DOHH2 (cell line): ENCODE results near the gene QKI.

Source experiments
- H3F3A ChIP-seq: fragments of 200-600 bp; sonication (generic), shearing (Covaris generic); 2 replicates; pipeline ENCODE4 v1.6.0; 2016; ENCODE audit warnings: antibody characterized with exemption, mild to moderate bottlenecking; ENCODE audit not compliant: control insufficient read depth, insufficient read depth
- H3K27ac ChIP-seq: fragments of 200-600 bp; sonication (generic); 2 replicates; pipeline ENCODE4 v1.5.1; 2014; ENCODE audit warnings: low read depth, mild to moderate bottlenecking, low read length, moderate library complexity
- H3K27me3 ChIP-seq: fragments of 200-600 bp; sonication (generic); 2 replicates; pipeline ENCODE4 v1.6.1; 2014; ENCODE audit warnings: mild to moderate bottlenecking, low read length, mixed read lengths; ENCODE audit not compliant: control insufficient read depth
- H3K36me3 ChIP-seq: fragments of 200-600 bp; sonication (generic); 2 replicates; pipeline ENCODE4 v1.6.1; 2014; ENCODE audit warnings: mild to moderate bottlenecking, low read length, moderate library complexity, mixed read lengths; ENCODE audit not compliant: control insufficient read depth
- H3K4me1 ChIP-seq: fragments of 200-600 bp; sonication (generic); 2 replicates; pipeline ENCODE4 v1.6.1; 2014; ENCODE audit warnings: mild to moderate bottlenecking, low read length, mixed read lengths; ENCODE audit not compliant: control insufficient read depth
- H3K4me2 ChIP-seq: fragments of 200-600 bp; sonication (generic); 2 replicates; pipeline ENCODE4 v1.6.0; 2014; ENCODE audit warnings: mild to moderate bottlenecking, low read length, moderate library complexity
- H3K4me3 ChIP-seq: fragments of 200-600 bp; sonication (generic); 2 replicates; pipeline ENCODE4 v1.5.1; 2014; ENCODE audit warnings: mild to moderate bottlenecking, low read length, mixed read lengths
- H3K79me2 ChIP-seq: fragments of 200-600 bp; sonication (generic); 2 replicates; pipeline ENCODE4 v1.6.1; 2014; ENCODE audit warnings: mild to moderate bottlenecking, low read length, mixed read lengths; ENCODE audit not compliant: control insufficient read depth
- H3K9me2 ChIP-seq: fragments of 200-600 bp; sonication (generic); replicated peaks from 2 replicates; pipeline ENCODE4 v1.6.1; 2014; ENCODE audit warnings: mild to moderate bottlenecking, low read length, mixed read lengths; ENCODE audit not compliant: control insufficient read depth
- H3K9me3 ChIP-seq: fragments of 200-600 bp; sonication (generic); 2 replicates; pipeline ENCODE4 v1.6.1; 2014; ENCODE audit warnings: antibody characterized with exemption, low read length, mixed read lengths; ENCODE audit not compliant: control insufficient read depth, insufficient read depth
- H4K20me1 ChIP-seq: fragments of 200-600 bp; sonication (generic); 2 replicates; pipeline ENCODE4 v1.6.0; 2014; ENCODE audit warnings: low read depth, mild to moderate bottlenecking, antibody characterized with exemption, low read length, moderate library complexity; ENCODE audit not compliant: control insufficient read depth, insufficient read depth
- CTCF ChIP-seq: fragments of 200-600 bp; sonication (generic); IDR thresholded peaks from one replicate; pipeline ENCODE4 v1.5.1; 2014; ENCODE audit warnings: antibody characterized with exemption, mild to moderate bottlenecking, low read depth, low read length; ENCODE audit not compliant: poor library complexity, severe bottlenecking
- EZH2phosphoT487 ChIP-seq: fragments of 200-600 bp; sonication (generic); IDR thresholded peaks from 2 replicates; pipeline ENCODE4 v1.6.1; 2017; ENCODE audit warnings: borderline replicate concordance, mild to moderate bottlenecking, antibody characterized with exemption, low read length, moderate library complexity, mixed read lengths

The QKI gene

GRCh38 chr6:163423696-163424095 lies 9.2 kb downstream of the QKI start:
- Histone ChIP-seq H3K36me3 (no peaks in the 10 kb centered on the region), H3K79me2 (peaks cover 99% of the 10 kb centered on the region), H3F3A (no peaks in the 10 kb centered on the region), H3K9me3 (no peaks in the 10 kb centered on the region), H3K4me2 (no peak overlapping the region), H3K27me3 (no peaks in the 10 kb centered on the region), H3K9me2 (no peaks in the 10 kb centered on the region), H3K4me1 (peaks cover 18% of the 10 kb centered on the region), H3K27ac (no peak overlapping the region), H4K20me1 (peaks cover 39% of the 10 kb centered on the region), H3K4me3 (no peak overlapping the region)
- TF ChIP-seq EZH2phosphoT487: no peak
- TF ChIP-seq CTCF: no peak

GRCh38 chr6:163427498-163428254 lies 13.2 kb downstream of the QKI start:
- Histone ChIP-seq H4K20me1 (peaks cover 32% of the 10 kb centered on the region), H3F3A (no peaks in the 10 kb centered on the region), H3K27me3 (no peaks in the 10 kb centered on the region), H3K27ac (no peak overlapping the region), H3K36me3 (no peaks in the 10 kb centered on the region), H3K4me2 (no peak overlapping the region), H3K79me2 (peaks cover 99% of the 10 kb centered on the region), H3K9me2 (no peaks in the 10 kb centered on the region), H3K9me3 (no peaks in the 10 kb centered on the region), H3K4me1 (0 out of 2 replicates have a peak, but pooled peaks cover 6% of the 10 kb centered on the region), H3K4me3 (no peak overlapping the region)
- TF ChIP-seq EZH2phosphoT487 (no peak), CTCF (peak; percentile 17)

- no peak overlapping the region for H3K27ac ChIP-seq
- no peaks in the 10 kb centered on the region for H3K36me3 ChIP-seq
- no peak overlapping the region for H3K4me3 ChIP-seq
- no peaks in the 10 kb centered on the region for H3K27me3 ChIP-seq
- peaks cover 31% of the 10 kb centered on the region for H4K20me1 ChIP-seq
- H3K4me1 ChIP-seq: 0 out of 2 replicates have a peak, but pooled peaks cover 6% of the 10 kb centered on the region
- H3K9me2 ChIP-seq: no peaks in the 10 kb centered on the region
- no peak overlapping the region for H3K4me2 ChIP-seq
- no peaks in the 10 kb centered on the region for H3K9me3 ChIP-seq
- H3K79me2 ChIP-seq: peaks cover 99% of the 10 kb centered on the region
- no peaks in the 10 kb centered on the region for H3F3A ChIP-seq
- no peak for TF ChIP-seq EZH2phosphoT487
- TF ChIP-seq CTCF: no peak
These were observed 13.9 kb downstream of the QKI start for GRCh38 chr6:163428373-163428772.
